Medulla oblongata (tissue), 1 donor: ENCODE results near the gene RIN2.

ENCODE experiments used
- DNase-seq: peaks from one replicate; pipeline ENCODE4 v3.0.0-alpha.2; 2015; ENCODE audit errors: extremely low spot score

RIN2 gene

GRCh38 chr20:19758133-19758500, at the start of gene RIN2:
Gene RIN2, plus strand, starts transcription at chr20:19758258. Its CDS starts 131,344 bp downstream, at chr20:19889602.
- DNase-seq = peak; percentile 34

GRCh38 chr20:19709635-19710335, 48.3 kb upstream of the RIN2 start:
- DNase-seq = no peak

- DNase-seq = no peak
Observed at GRCh38 chr20:19710336-19711120, 47.5 kb upstream of the RIN2 start.

GRCh38 chr20:19711126-19711525, 46.9 kb upstream of the RIN2 start:
- no peak for DNase-seq

GRCh38 chr20:19712721-19713260, 45.3 kb upstream of the RIN2 start:
- no peak for DNase-seq

GRCh38 chr20:19713822-19714578, 44.1 kb upstream of the RIN2 start:
- no peak for DNase-seq

- DNase-seq = no peak
Observed at GRCh38 chr20:19714579-19714840, 43.5 kb upstream of the RIN2 start.

- no peak for DNase-seq
Observed at GRCh38 chr20:19715986-19716385, 42.1 kb upstream of the RIN2 start.

GRCh38 chr20:19718880-19719279, 39.2 kb upstream of the RIN2 start:
- DNase-seq = no peak

- no peak for DNase-seq
Observed at GRCh38 chr20:19720991-19721390, 37.1 kb upstream of the RIN2 start.

- no peak for DNase-seq
Observed at GRCh38 chr20:19723051-19723450, 35.0 kb upstream of the RIN2 start.

GRCh38 chr20:19723813-19724430, 34.1 kb upstream of the RIN2 start:
- no peak for DNase-seq

- DNase-seq = no peak
Observed at GRCh38 chr20:19725373-19725772, 32.7 kb upstream of the RIN2 start.

GRCh38 chr20:19725814-19726525, 32.1 kb upstream of the RIN2 start:
- no peak for DNase-seq

GRCh38 chr20:19727251-19727847, 30.7 kb upstream of the RIN2 start:
- no peak for DNase-seq

GRCh38 chr20:19729672-19730071, 28.4 kb upstream of the RIN2 start:
- no peak for DNase-seq

GRCh38 chr20:19730706-19731105, 27.4 kb upstream of the RIN2 start:
- DNase-seq = no peak

- no peak for DNase-seq
Observed at GRCh38 chr20:19734811-19735210, 23.2 kb upstream of the RIN2 start.

- DNase-seq = peak; percentile 41
Observed at GRCh38 chr20:19735446-19735845, 22.6 kb upstream of the RIN2 start.

GRCh38 chr20:19737025-19737424, 21.0 kb upstream of the RIN2 start:
- DNase-seq = no peak

- DNase-seq = no peak
Observed at GRCh38 chr20:19738951-19739350, 19.1 kb upstream of the RIN2 start.
